GM12878 (cell line): Measurements from ENCODE around the gene PRDM15. TPM values are rescaled to one million over a fixed set of nuclear protein-coding genes. Genes with fewer than 3 reads are reported as not detected.

ENCODE experiments used
- ATAC-seq: fragments of 200-7000 bp; cut with Tn5 transposase; 3 replicates; pipeline ENCODE4 v1.9.1; 2020; ENCODE audit warnings: mild to moderate bottlenecking, moderate library complexity
- BruUV-seq: library from RNA; stranded (reverse); fragments of 400-500 nt; replicated peaks from 2 replicates; lab custom pipeline; 2021; lab: Mats Ljungman, UMichigan
- CTCF ChIA-PET: fragments of 300-600 bp; sonication (Branson Sonifier 250); formaldehyde crosslinking; extraction: SDS; loops from one replicate; lab custom pipeline; 2021; ENCODE audit warnings: inconsistent platforms; lab: Yijun Ruan, JAX
- POLR2A ChIA-PET: fragments of 350-600 bp; formaldehyde crosslinking; extraction: SDS; loops from one replicate; lab custom pipeline; 2021; ENCODE audit warnings: inconsistent platforms; lab: Charles Lee
- RAD21 ChIA-PET: fragments of 300-600 bp; sonication (Branson Sonifier 250); formaldehyde crosslinking; loops from one replicate; lab custom pipeline; 2023; ENCODE audit warnings: antibody characterized with exemption; ENCODE audit not compliant: unreplicated experiment; lab: Charles Lee
- SMC1A ChIA-PET: fragments of 300-600 bp; sonication (Branson Sonifier 250); formaldehyde crosslinking; loops from one replicate; lab custom pipeline; 2023; ENCODE audit not compliant: unreplicated experiment, uncharacterized antibody; lab: Charles Lee
- DNase-seq: peaks from one replicate; pipeline ENCODE4 v3.0.0-alpha.2; 2011; ENCODE audit warnings: low read depth, low spot score
- FAIRE-seq: peaks from 3 replicates; lab custom pipeline; 2011; peaks lifted over from hg19 to GRCh38; lab: Jason Lieb, UNC
- H2AFZ ChIP-seq: 2 replicates; pipeline ENCODE4 v1.6.0; 2011; ENCODE audit warnings: low read depth, low read length, control low read depth; ENCODE audit not compliant: control insufficient read depth
- H3K27ac ChIP-seq: 2 replicates; pipeline ENCODE4 v1.5.1; 2011; ENCODE audit warnings: control low read depth; ENCODE audit not compliant: control insufficient read depth, insufficient read depth
- H3K27me3 ChIP-seq, 2 experiments: replicated peaks in 1 of 2; 2 replicates each; pipeline versions ENCODE4 v1.6.0 to v1.6.1; 2011; ENCODE audit warnings: low read length in 1 of 2; ENCODE audit not compliant: control insufficient read depth in 2 of 2, insufficient read depth in 2 of 2
- H3K36me3 ChIP-seq, 2 experiments: 2 replicates each; pipeline ENCODE4 v1.5.1; 2011; ENCODE audit warnings: low read length in 1 of 2; ENCODE audit not compliant: control insufficient read depth in 2 of 2, insufficient read depth in 2 of 2
- H3K4me1 ChIP-seq: 2 replicates; pipeline ENCODE4 v1.6.1; 2011; ENCODE audit warnings: mild to moderate bottlenecking, low read length, moderate library complexity, mixed read lengths; ENCODE audit not compliant: control insufficient read depth, insufficient read depth
- H3K4me2 ChIP-seq: 2 replicates; pipeline ENCODE4 v1.6.0; 2011; ENCODE audit warnings: control low read depth; ENCODE audit not compliant: control insufficient read depth, insufficient read depth
- H3K4me3 ChIP-seq: fragments of 200-600 bp; sonication (generic); 2 replicates; pipeline ENCODE4 v1.5.1; 2016
- H3K79me2 ChIP-seq: 2 replicates; pipeline ENCODE4 v1.6.0; 2011; ENCODE audit warnings: low read length; ENCODE audit not compliant: control insufficient read depth, insufficient read depth
- H3K9ac ChIP-seq: 2 replicates; pipeline ENCODE4 v1.8.0; 2011; ENCODE audit warnings: low read length, control low read depth, mixed read lengths; ENCODE audit not compliant: control insufficient read depth, insufficient read depth
- H3K9me3 ChIP-seq: replicated peaks from 3 replicates; pipeline ENCODE4 v1.5.1; 2011; ENCODE audit warnings: mild to moderate bottlenecking, low read length; ENCODE audit not compliant: control insufficient read depth, insufficient read depth
- H4K20me1 ChIP-seq: 2 replicates; pipeline ENCODE4 v1.6.0; 2011; ENCODE audit not compliant: control insufficient read depth, insufficient read depth
- CHD4 ChIP-seq: fragments of 200-600 bp; sonication (generic); IDR thresholded peaks from 2 replicates; pipeline ENCODE4 v1.6.1; 2016; ENCODE audit warnings: mild to moderate bottlenecking
- IKZF2 ChIP-seq, 2 experiments: fragments of 450-650 bp; IDR thresholded peaks; 2 replicates each; pipeline ENCODE4 v1.6.1; 2017; ENCODE audit warnings: mild to moderate bottlenecking in 2 of 2, moderate library complexity in 2 of 2
- JUNB ChIP-seq: IDR thresholded peaks from 2 replicates; pipeline ENCODE4 v1.6.1; 2016; ENCODE audit warnings: antibody characterized with exemption, mild to moderate bottlenecking
- PAX5 ChIP-seq: IDR thresholded peaks from 2 replicates; pipeline ENCODE4 v1.6.1; 2011; ENCODE audit warnings: low read depth, low read length, borderline replicate concordance
- POLR2AphosphoS5 ChIP-seq: IDR thresholded peaks from 2 replicates; pipeline ENCODE4 v1.6.1; 2011; ENCODE audit warnings: mild to moderate bottlenecking, low read length, inconsistent platforms
- SIN3A ChIP-seq: IDR thresholded peaks from 2 replicates; pipeline ENCODE4 v1.6.1; 2012; ENCODE audit warnings: low read depth, low read length, improper control_type of control experiment
- YY1 ChIP-seq: IDR thresholded peaks from 2 replicates; pipeline ENCODE4 v1.6.1; 2011; ENCODE audit warnings: low read depth, mild to moderate bottlenecking, low read length
- ZZZ3 ChIP-seq: IDR thresholded peaks from 2 replicates; pipeline ENCODE4 v1.6.1; 2011; ENCODE audit warnings: low read depth; ENCODE audit not compliant: control insufficient read depth, insufficient read length
- WGBS: methylation state at CpG from one replicate; pipeline ENCODE4 v1.1.6; 2016; ENCODE audit warnings: low lambda C conversion rate; ENCODE audit not compliant: insufficient replicate concordance, insufficient coverage; ENCODE audit errors: missing lambda C conversion rate; 5-methylcytosine and 5-hydroxymethylcytosine counted together
- in situ Hi-C: fragments of 300-500 bp; cut with MboI; formaldehyde crosslinking; loops from 9 replicates; pipeline ENCODE4 v1.14.3; 2018; ENCODE audit warnings: mixed read lengths
- intact Hi-C: fragments of 100-400 bp; cut with micrococcal nuclease; formaldehyde crosslinking; loops from one replicate; pipeline ENCODE4 v1.14.2; 2022; ENCODE audit not compliant: unreplicated experiment
- polyA plus RNA-seq, 11 experiments: library from polyadenylated mRNA; depleted of rRNA in 4 of 11; unstranded in 6 of 11; stranded (reverse) in 5 of 11; fragments of >200 nt; fragmentation: Nextera tagmentation in 4 of 11; fragmentation: Illumina TruSeq in 1 of 11; extraction: Ambion mirVana in 4 of 11; extraction: Trizol in 1 of 11; gene quantifications; 1 replicate in 1 of 11; 2 replicates in 10 of 11; pipeline versions ENCODE4 v1.2.1 to v1.2.3, GENCODE V29; 2011 to 2016; ENCODE audit warnings: inconsistent platforms in 2 of 11, missing spikeins in 2 of 11, low read depth in 1 of 11
- total RNA-seq, 4 experiments: library from RNA; depleted of rRNA in 3 of 4; stranded (reverse); fragments of >200 nt in 3 of 4; fragmentation: Illumina TruSeq in 1 of 4; extraction: Trizol in 1 of 4; gene quantifications; 2 replicates each; pipeline versions ENCODE4 v1.2.1 to v1.2.3, GENCODE V29; 2013 to 2021
- TF ChIP-seq, protein P1 (sequence below): IDR thresholded peaks from 2 replicates; pipeline ENCODE4 v1.6.1; 2012; ENCODE audit warnings: improper control_type of control experiment, low read depth, low read length; ENCODE audit not compliant: insufficient replicate concordance
- TF ChIP-seq, protein P2 (sequence below): IDR thresholded peaks from 2 replicates; pipeline ENCODE4 v1.6.1; 2011; ENCODE audit warnings: low read depth, low read length, improper control_type of control experiment, borderline replicate concordance
- TF ChIP-seq, protein P3 (sequence below), 3 experiments: IDR thresholded peaks in 2 of 3; conservative IDR thresholded peaks in 1 of 3; 2 replicates each; pipeline ENCODE4 v1.5.1; 2011; ENCODE audit warnings: low read depth in 3 of 3, low read length in 3 of 3, mild to moderate bottlenecking in 3 of 3, control low read depth in 2 of 3, moderate library complexity in 2 of 3, inconsistent platforms in 1 of 3, mixed read lengths in 1 of 3; ENCODE audit not compliant: control insufficient read depth in 2 of 3, insufficient read depth in 1 of 3; ENCODE audit errors: extremely low read depth in 1 of 3

The PRDM15 gene
- total and polyA plus RNA-seq, 10 of the 15 experiments (the other 5 are each of a cell fraction or from before 2014, with no cell fraction given): 2.2 to 16.0 (median 8.6) TPM

DNA sequence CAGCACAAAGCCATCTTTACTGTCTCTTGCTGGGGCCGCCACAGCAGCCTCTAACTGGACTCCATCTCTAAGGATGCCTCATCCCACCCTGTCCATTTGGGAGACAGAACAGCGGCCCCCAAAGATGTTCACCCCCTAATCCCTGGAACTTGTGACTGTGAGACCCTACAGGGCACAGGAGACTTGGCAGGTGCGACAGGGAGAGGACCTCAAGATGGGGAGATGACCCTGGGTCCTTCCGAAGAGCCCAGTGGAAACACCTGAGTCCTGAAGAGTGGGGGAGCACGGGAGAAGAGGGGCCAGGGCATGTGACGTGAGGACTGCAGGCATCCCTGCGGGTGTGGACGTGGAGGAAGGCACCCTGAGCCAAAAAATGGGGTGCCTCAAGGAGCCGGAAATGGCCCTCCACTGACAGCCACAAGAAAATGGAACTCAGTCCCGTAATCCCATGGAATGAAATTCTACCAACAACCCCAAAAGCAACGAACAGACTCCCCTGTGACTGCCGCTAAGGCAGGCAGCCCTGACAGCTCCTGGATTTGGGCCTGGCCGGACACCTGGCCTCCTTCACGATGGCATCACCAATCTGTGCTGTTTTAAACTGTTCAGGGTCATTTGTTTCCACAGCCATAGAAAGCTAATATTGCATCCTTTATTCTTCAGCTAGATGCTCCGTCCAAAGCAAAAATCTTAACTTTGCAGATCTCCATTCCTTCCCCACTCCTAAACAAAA is 40.7 kb upstream of the PRDM15 start (continued):
- TF ChIP-seq, protein P1, sequence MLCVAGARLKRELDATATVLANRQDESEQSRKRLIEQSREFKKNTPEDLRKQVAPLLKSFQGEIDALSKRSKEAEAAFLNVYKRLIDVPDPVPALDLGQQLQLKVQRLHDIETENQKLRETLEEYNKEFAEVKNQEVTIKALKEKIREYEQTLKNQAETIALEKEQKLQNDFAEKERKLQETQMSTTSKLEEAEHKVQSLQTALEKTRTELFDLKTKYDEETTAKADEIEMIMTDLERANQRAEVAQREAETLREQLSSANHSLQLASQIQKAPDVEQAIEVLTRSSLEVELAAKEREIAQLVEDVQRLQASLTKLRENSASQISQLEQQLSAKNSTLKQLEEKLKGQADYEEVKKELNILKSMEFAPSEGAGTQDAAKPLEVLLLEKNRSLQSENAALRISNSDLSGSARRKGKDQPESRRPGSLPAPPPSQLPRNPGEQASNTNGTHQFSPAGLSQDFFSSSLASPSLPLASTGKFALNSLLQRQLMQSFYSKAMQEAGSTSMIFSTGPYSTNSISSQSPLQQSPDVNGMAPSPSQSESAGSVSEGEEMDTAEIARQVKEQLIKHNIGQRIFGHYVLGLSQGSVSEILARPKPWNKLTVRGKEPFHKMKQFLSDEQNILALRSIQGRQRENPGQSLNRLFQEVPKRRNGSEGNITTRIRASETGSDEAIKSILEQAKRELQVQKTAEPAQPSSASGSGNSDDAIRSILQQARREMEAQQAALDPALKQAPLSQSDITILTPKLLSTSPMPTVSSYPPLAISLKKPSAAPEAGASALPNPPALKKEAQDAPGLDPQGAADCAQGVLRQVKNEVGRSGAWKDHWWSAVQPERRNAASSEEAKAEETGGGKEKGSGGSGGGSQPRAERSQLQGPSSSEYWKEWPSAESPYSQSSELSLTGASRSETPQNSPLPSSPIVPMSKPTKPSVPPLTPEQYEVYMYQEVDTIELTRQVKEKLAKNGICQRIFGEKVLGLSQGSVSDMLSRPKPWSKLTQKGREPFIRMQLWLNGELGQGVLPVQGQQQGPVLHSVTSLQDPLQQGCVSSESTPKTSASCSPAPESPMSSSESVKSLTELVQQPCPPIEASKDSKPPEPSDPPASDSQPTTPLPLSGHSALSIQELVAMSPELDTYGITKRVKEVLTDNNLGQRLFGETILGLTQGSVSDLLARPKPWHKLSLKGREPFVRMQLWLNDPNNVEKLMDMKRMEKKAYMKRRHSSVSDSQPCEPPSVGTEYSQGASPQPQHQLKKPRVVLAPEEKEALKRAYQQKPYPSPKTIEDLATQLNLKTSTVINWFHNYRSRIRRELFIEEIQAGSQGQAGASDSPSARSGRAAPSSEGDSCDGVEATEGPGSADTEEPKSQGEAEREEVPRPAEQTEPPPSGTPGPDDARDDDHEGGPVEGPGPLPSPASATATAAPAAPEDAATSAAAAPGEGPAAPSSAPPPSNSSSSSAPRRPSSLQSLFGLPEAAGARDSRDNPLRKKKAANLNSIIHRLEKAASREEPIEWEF: no peak
- TF ChIP-seq PAX5 (no peak), ZZZ3 (no peak), IKZF2 (IDR thresholded peaks at IDR 0.05) (no peak)

DNA sequence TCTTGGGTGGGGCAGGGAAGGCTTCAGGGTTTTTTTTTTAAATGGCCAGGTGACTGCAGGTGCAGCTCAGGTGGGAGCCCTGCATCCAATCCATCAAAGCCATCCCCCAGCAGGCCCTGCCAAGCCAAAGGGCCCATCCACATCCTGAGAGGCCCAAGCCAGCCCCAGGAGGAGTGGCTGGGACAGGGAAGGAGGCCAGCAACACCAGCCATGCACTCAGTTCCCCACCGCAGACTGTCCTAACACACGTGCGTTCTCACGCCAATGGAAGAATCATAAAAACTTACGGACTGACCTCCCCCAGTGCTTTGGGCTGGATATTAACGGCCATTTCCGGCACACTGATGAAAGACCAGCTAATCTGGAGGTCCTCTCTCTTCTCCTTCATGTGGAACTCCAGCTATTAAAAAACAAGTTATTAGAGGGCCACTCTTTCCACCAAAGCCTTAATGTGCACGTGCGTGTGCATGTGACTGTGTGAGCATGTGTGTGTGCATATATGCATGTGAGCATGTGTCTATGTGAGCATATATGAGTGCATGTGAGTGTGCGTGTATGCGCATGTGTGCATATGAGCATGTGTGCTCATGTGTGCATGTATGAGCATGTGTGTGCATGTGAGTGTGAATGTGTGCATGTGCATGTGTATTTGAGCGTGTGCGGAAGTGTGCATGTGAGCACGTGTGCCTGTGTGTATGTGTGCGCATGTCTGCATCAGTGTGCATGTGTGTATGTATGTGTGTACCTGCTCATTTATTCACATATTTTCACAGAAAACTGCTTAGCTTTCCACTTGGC is 39.6 kb upstream of the PRDM15 start:
- in situ Hi-C loops: no loop called here
- no peaks in the 10 kb centered on the region for H3K27me3 ChIP-seq
- H3K4me2 ChIP-seq: no peak overlapping the region
- 99% methylated on average over 15 of the region's 15 CpGs for WGBS
- no peak for ATAC-seq
- H4K20me1 ChIP-seq: no peaks in the 10 kb centered on the region
- H3K9me3 ChIP-seq: no peaks in the 10 kb centered on the region
- ChIA-PET RAD21 (no interaction called here), CTCF (no interaction called here), SMC1A (interaction anchor here (1.1 kb wide), 1 partner anchor 10 kb away, joined by 3 read pairs; no protein-coding TSS in a partner anchor), POLR2A (interaction anchor here (1.0 kb wide), 1 partner anchor 9 kb away, joined by 3 read pairs; no protein-coding TSS in a partner anchor)
- FAIRE-seq: no peak
- H3K27ac ChIP-seq: no peak overlapping the region
- BruUV-seq: no TSS peak
- H3K4me3 ChIP-seq: no peak overlapping the region
- intact Hi-C loops: no loop called here
- DNase-seq: no peak
- no peak overlapping the region for H2AFZ ChIP-seq
- peaks cover 24% of the 10 kb centered on the region for H3K4me1 ChIP-seq
- peaks cover 17% of the 10 kb centered on the region for H3K79me2 ChIP-seq
- no peak overlapping the region for H3K9ac ChIP-seq
- H3K36me3 ChIP-seq: peaks cover 17 to 18% of the 10 kb centered on the region in 2 experiments
- TF ChIP-seq CHD4 (no peak), POLR2AphosphoS5 (no peak), PAX5 (no peak), JUNB (no peak), SIN3A (no peak), IKZF2 (IDR thresholded peaks at IDR 0.05) (no peak), YY1 (no peak)
- TF ChIP-seq, protein P2, sequence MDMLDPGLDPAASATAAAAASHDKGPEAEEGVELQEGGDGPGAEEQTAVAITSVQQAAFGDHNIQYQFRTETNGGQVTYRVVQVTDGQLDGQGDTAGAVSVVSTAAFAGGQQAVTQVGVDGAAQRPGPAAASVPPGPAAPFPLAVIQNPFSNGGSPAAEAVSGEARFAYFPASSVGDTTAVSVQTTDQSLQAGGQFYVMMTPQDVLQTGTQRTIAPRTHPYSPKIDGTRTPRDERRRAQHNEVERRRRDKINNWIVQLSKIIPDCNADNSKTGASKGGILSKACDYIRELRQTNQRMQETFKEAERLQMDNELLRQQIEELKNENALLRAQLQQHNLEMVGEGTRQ: no peak
- TF ChIP-seq, protein P3, sequence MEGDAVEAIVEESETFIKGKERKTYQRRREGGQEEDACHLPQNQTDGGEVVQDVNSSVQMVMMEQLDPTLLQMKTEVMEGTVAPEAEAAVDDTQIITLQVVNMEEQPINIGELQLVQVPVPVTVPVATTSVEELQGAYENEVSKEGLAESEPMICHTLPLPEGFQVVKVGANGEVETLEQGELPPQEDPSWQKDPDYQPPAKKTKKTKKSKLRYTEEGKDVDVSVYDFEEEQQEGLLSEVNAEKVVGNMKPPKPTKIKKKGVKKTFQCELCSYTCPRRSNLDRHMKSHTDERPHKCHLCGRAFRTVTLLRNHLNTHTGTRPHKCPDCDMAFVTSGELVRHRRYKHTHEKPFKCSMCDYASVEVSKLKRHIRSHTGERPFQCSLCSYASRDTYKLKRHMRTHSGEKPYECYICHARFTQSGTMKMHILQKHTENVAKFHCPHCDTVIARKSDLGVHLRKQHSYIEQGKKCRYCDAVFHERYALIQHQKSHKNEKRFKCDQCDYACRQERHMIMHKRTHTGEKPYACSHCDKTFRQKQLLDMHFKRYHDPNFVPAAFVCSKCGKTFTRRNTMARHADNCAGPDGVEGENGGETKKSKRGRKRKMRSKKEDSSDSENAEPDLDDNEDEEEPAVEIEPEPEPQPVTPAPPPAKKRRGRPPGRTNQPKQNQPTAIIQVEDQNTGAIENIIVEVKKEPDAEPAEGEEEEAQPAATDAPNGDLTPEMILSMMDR (IDR thresholded peaks at IDR 0.05 in 2 of 3, conservative IDR thresholded peaks at IDR 0.05 in 1 of 3; ENCODE audit: control insufficient read depth in 2 of 3, extremely low read depth in 1 of 3, insufficient read depth in 1 of 3, low read depth in 3 of 3, low read length in 3 of 3): no peak
